IgD-negative memory B cell (primary cell): ENCODE data around the gene HASPIN. TPM values are rescaled to one million over a fixed set of nuclear protein-coding genes. Genes with fewer than 3 reads are reported as not detected.
A peak's percentile ranks its signal among the peaks of the same experiment; 100 is the strongest.

Experiments
- H3K27ac Mint-ChIP-seq, 3 donors: one replicate each; pipeline ENCODE4 v1.8.0; 2020 to 2022; ENCODE audit warnings: mild to moderate bottlenecking in 3 of 3, mixed read lengths in 3 of 3, moderate library complexity in 1 of 3
- H3K27me3 Mint-ChIP-seq: one replicate; pipeline ENCODE4 v1.8.0; 2021; ENCODE audit warnings: mixed read lengths
- H3K36me3 Mint-ChIP-seq: one replicate; pipeline ENCODE4 v1.8.0; 2020; ENCODE audit warnings: mild to moderate bottlenecking, mixed read lengths
- H3K4me1 Mint-ChIP-seq, 3 donors: one replicate each; pipeline ENCODE4 v1.8.0; 2020 to 2022; ENCODE audit warnings: mixed read lengths in 3 of 3, mild to moderate bottlenecking in 1 of 3
- H3K4me3 Mint-ChIP-seq, 4 donors: one replicate each; pipeline ENCODE4 v1.8.0; 2020 to 2022; ENCODE audit warnings: mild to moderate bottlenecking in 4 of 4, mixed read lengths in 4 of 4, moderate library complexity in 3 of 4
- H3K9me3 Mint-ChIP-seq, 3 donors: one replicate each; pipeline ENCODE4 v1.8.0; 2020 to 2021; ENCODE audit warnings: mixed read lengths in 3 of 3, mild to moderate bottlenecking in 1 of 3
- polyA plus RNA-seq: library from polyadenylated mRNA; unstranded; fragments of 300-500 nt; fragmentation: Illumina TruSeq; gene quantifications from one replicate; pipeline ENCODE4 v1.2.3, GENCODE V29; 2021

The HASPIN gene
- polyA plus RNA-seq, 1 donor from 2014 or later, result 0.34 TPM

- Mint-ChIP-seq H3K4me3 (peak overlapping the region in 1 of 4 donors; percentile 36), H3K36me3 (peaks cover 2% of the 10 kb centered on the region), H3K4me1 (peaks cover 0 to 8% (median 6%) of the 10 kb centered on the region in 3 donors), H3K27ac (peak overlapping the region in 1 of 3 donors; percentile 19), H3K27me3 (no peaks in the 10 kb centered on the region), H3K9me3 (peaks cover 0 to 4% (median 0%) of the 10 kb centered on the region in 3 donors)
Observed at GRCh38 chr17:3759597-3760216, 36.0 kb downstream of the HASPIN start.

GRCh38 chr17:3761036-3761917 lies 37.6 kb downstream of the HASPIN start:
- H3K27ac Mint-ChIP-seq, result no peak overlapping the region
- H3K9me3 Mint-ChIP-seq, result peaks cover 0 to 4% (median 0%) of the 10 kb centered on the region in 3 donors
- no peaks in the 10 kb centered on the region for H3K27me3 Mint-ChIP-seq
- peaks cover 2% of the 10 kb centered on the region for H3K36me3 Mint-ChIP-seq
- peak overlapping the region in 1 of 4 donors; percentile 18 for H3K4me3 Mint-ChIP-seq
- peaks cover 7 to 14% (median 11%) of the 10 kb centered on the region in 3 donors for H3K4me1 Mint-ChIP-seq

GRCh38 chr17:3761918-3762380 lies 38.2 kb downstream of the HASPIN start:
- peaks cover 0 to 4% (median 0%) of the 10 kb centered on the region in 3 donors for H3K9me3 Mint-ChIP-seq
- peaks cover 7 to 16% (median 13%) of the 10 kb centered on the region in 3 donors for H3K4me1 Mint-ChIP-seq
- no peaks in the 10 kb centered on the region for H3K27me3 Mint-ChIP-seq
- H3K27ac Mint-ChIP-seq, result no peak overlapping the region
- H3K36me3 Mint-ChIP-seq, result peaks cover 2% of the 10 kb centered on the region
- H3K4me3 Mint-ChIP-seq, result no peak overlapping the region

- peaks cover 10 to 16% (median 13%) of the 10 kb centered on the region in 3 donors for H3K4me1 Mint-ChIP-seq
- H3K36me3 Mint-ChIP-seq, result peaks cover 2% of the 10 kb centered on the region
- H3K9me3 Mint-ChIP-seq, result peaks cover 0 to 4% (median 0%) of the 10 kb centered on the region in 3 donors
- peak overlapping the region in 3 of 4 donors; percentile 13 to 82 (median 69) for H3K4me3 Mint-ChIP-seq
- no peaks in the 10 kb centered on the region for H3K27me3 Mint-ChIP-seq
- H3K27ac Mint-ChIP-seq, result peak overlapping the region in 2 of 3 donors; percentile 70 to 89
Observed at GRCh38 chr17:3762922-3763776, 39.4 kb downstream of the HASPIN start.

- H3K4me3 Mint-ChIP-seq, result peak overlapping the region in 1 of 4 donors; percentile 69
- H3K27ac Mint-ChIP-seq, result peak overlapping the region in 2 of 3 donors; percentile 70 to 89
Observed at GRCh38 chr17:3763777-3764170, 40.1 kb downstream of the HASPIN start.

GRCh38 chr17:3765981-3766380 lies 42.3 kb downstream of the HASPIN start:
- Mint-ChIP-seq H3K4me3 (peak overlapping the region in 3 of 4 donors; percentile 44 to 87 (median 81)), H3K36me3 (no peaks in the 10 kb centered on the region), H3K9me3 (no peaks in the 10 kb centered on the region), H3K27me3 (no peaks in the 10 kb centered on the region), H3K4me1 (peaks cover 10 to 21% (median 19%) of the 10 kb centered on the region in 3 donors), H3K27ac (peak overlapping the region; percentile 50 to 69 (median 54))

More at GRCh38 chr17:3763777-3764170, 40.1 kb downstream of the HASPIN start:
- peaks cover 0 to 4% (median 0%) of the 10 kb centered on the region in 3 donors for H3K9me3 Mint-ChIP-seq
- H3K36me3 Mint-ChIP-seq, result peaks cover 2% of the 10 kb centered on the region
- peaks cover 10 to 16% (median 13%) of the 10 kb centered on the region in 3 donors for H3K4me1 Mint-ChIP-seq
- H3K27me3 Mint-ChIP-seq, result no peaks in the 10 kb centered on the region

- Mint-ChIP-seq H3K4me3 (no peak overlapping the region), H3K36me3 (no peaks in the 10 kb centered on the region), H3K9me3 (no peaks in the 10 kb centered on the region), H3K27ac (peak overlapping the region in 1 of 3 donors; percentile 8), H3K4me1 (peaks cover 10 to 22% (median 20%) of the 10 kb centered on the region in 3 donors), H3K27me3 (no peaks in the 10 kb centered on the region)
Observed at GRCh38 chr17:3766779-3767178, 43.1 kb downstream of the HASPIN start.

- Mint-ChIP-seq H3K9me3 (no peaks in the 10 kb centered on the region), H3K27ac (no peak overlapping the region), H3K36me3 (no peaks in the 10 kb centered on the region), H3K4me1 (peaks cover 10 to 20% (median 18%) of the 10 kb centered on the region in 3 donors), H3K27me3 (no peaks in the 10 kb centered on the region), H3K4me3 (peak overlapping the region in 1 of 4 donors; percentile 11)
Observed at GRCh38 chr17:3768341-3768740, 44.6 kb downstream of the HASPIN start.

- H3K4me3 Mint-ChIP-seq, result no peak overlapping the region
- H3K9me3 Mint-ChIP-seq, result no peaks in the 10 kb centered on the region
- H3K36me3 Mint-ChIP-seq, result no peaks in the 10 kb centered on the region
- H3K27ac Mint-ChIP-seq, result no peak overlapping the region
- H3K27me3 Mint-ChIP-seq, result no peaks in the 10 kb centered on the region
- peaks cover 10 to 17% (median 15%) of the 10 kb centered on the region in 3 donors for H3K4me1 Mint-ChIP-seq
Observed at GRCh38 chr17:3768769-3769168, 45.1 kb downstream of the HASPIN start.

GRCh38 chr17:3770466-3770865 lies 46.8 kb downstream of the HASPIN start:
- Mint-ChIP-seq H3K4me1 (peaks cover 7 to 12% (median 10%) of the 10 kb centered on the region in 3 donors), H3K27me3 (no peaks in the 10 kb centered on the region), H3K4me3 (peak overlapping the region in 1 of 4 donors; percentile 33), H3K36me3 (no peaks in the 10 kb centered on the region), H3K27ac (peak overlapping the region in 1 of 3 donors; percentile 50), H3K9me3 (no peaks in the 10 kb centered on the region)

- Mint-ChIP-seq H3K27ac (no peak overlapping the region), H3K36me3 (no peaks in the 10 kb centered on the region), H3K4me3 (peak overlapping the region in 1 of 4 donors; percentile 27), H3K27me3 (no peaks in the 10 kb centered on the region), H3K9me3 (no peaks in the 10 kb centered on the region), H3K4me1 (peaks cover 3 to 9% (median 7%) of the 10 kb centered on the region in 3 donors)
Observed at GRCh38 chr17:3771140-3771539, 47.4 kb downstream of the HASPIN start.

- Mint-ChIP-seq H3K4me3 (no peak overlapping the region), H3K4me1 (peaks cover 0 to 8% (median 6%) of the 10 kb centered on the region in 3 donors)
Observed at GRCh38 chr17:3772764-3773163, 49.1 kb downstream of the HASPIN start.

GRCh38 chr17:3773511-3773910 lies 49.8 kb downstream of the HASPIN start:
- Mint-ChIP-seq H3K4me3 (peak overlapping the region in 1 of 4 donors; percentile 32), H3K9me3 (no peaks in the 10 kb centered on the region), H3K27ac (no peak overlapping the region), H3K4me1 (peaks cover 0 to 8% (median 6%) of the 10 kb centered on the region in 3 donors), H3K36me3 (no peaks in the 10 kb centered on the region), H3K27me3 (no peaks in the 10 kb centered on the region)

More at GRCh38 chr17:3772764-3773163, 49.1 kb downstream of the HASPIN start:
- Mint-ChIP-seq H3K27me3 (no peaks in the 10 kb centered on the region), H3K36me3 (no peaks in the 10 kb centered on the region), H3K9me3 (no peaks in the 10 kb centered on the region), H3K27ac (no peak overlapping the region)

- Mint-ChIP-seq H3K4me1 (peaks cover 0 to 8% (median 6%) of the 10 kb centered on the region in 3 donors), H3K27ac (no peak overlapping the region), H3K36me3 (no peaks in the 10 kb centered on the region), H3K9me3 (no peaks in the 10 kb centered on the region), H3K27me3 (no peaks in the 10 kb centered on the region), H3K4me3 (no peak overlapping the region)
Observed at GRCh38 chr17:3773966-3774365, 50.3 kb downstream of the HASPIN start.
